ENCODE data around the gene CLMN. TPM values are rescaled to one million over a fixed set of nuclear protein-coding genes. Genes with fewer than 3 reads are reported as not detected.

CLMN gene
- total and polyA plus RNA-seq, 2 of the 8 experiments (the other 6 are each of a cell fraction or from before 2014, with no cell fraction given), result 1.6 to 8.2 TPM

DNA sequence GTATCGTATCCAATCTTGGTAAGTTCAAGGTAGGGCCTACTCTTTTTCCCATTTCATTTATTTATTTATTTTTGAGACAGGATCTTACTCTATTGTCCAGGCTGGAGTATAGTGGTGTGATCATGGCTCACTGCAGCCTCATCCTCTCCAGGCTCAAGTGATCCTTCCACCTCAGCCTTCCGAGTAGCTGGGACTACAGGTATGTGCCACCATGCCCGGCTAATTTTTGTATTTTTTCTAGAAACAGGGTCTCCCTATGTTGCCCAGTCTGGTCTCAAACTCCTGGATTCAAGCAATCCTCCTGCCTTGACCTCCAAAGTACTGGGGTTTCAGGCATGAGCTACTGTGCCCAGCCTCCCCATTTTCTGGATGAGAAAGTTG, 57.2 kb downstream of the CLMN start:
- Histone ChIP-seq H4K5ac (ENCODE audit: insufficient read length, low read depth, low read length) (no peak overlapping the region), H3K14ac (ENCODE audit: insufficient read length) (no peak overlapping the region), H2AFZ (ENCODE audit: low read length) (no peak overlapping the region), H2BK20ac (ENCODE audit: low read length) (no peak overlapping the region), H3K79me2 (ENCODE audit: control insufficient read depth in 1 of 2, insufficient read depth in 2 of 2, low read length in 2 of 2) (no peaks in the 10 kb centered on the region), H3K79me1 (ENCODE audit: low read depth, low read length) (no peaks in the 10 kb centered on the region), H3K4me2 (ENCODE audit: insufficient read depth in 1 of 2, low read depth in 2 of 2, low read length in 2 of 2) (no peak overlapping the region), H4K8ac (ENCODE audit: extremely low read depth, insufficient read depth, low read length) (no peak overlapping the region), H2BK120ac (replicated peaks; ENCODE audit: low read depth, low read length) (no peak overlapping the region), H3K23ac (ENCODE audit: insufficient read length) (no peak overlapping the region), H4K91ac (replicated peaks; ENCODE audit: insufficient read length, low read length) (no peak overlapping the region), H2BK12ac (ENCODE audit: low read depth, low read length) (no peak overlapping the region), H3K9ac (replicated peaks in 1 of 4; ENCODE audit: extremely low read depth in 1 of 4, low read depth in 3 of 4, low read length in 3 of 4) (no peak overlapping the region), H3K23me2 (ENCODE audit: low read depth, low read length) (peaks cover 10% of the 10 kb centered on the region; the same call in 1 of the 2 replicates), H3K56ac (replicated peaks; ENCODE audit: insufficient read length, low read depth, low read length) (no peak overlapping the region), H3K18ac (ENCODE audit: extremely low read depth, low read length) (no peak overlapping the region), H4K20me1 (replicated peaks in 1 of 2; ENCODE audit: control insufficient read depth in 1 of 2, insufficient read depth in 2 of 2, low read length in 2 of 2) (peaks cover 0 to 8% of the 10 kb centered on the region in 2 experiments), H2BK5ac (ENCODE audit: low read depth, low read length) (no peak overlapping the region), H3K4me3 (ENCODE audit: extremely low read depth in 1 of 4, insufficient read depth in 2 of 4, low read depth in 3 of 4, low read length in 4 of 4) (no peak overlapping the region), H3K4me1 (replicated peaks in 1 of 4; ENCODE audit: control insufficient read depth in 3 of 4, insufficient read depth in 4 of 4, low read length in 3 of 4) (peaks cover 0 to 9% (median 7%) of the 10 kb centered on the region in 4 experiments; a peak in 5 of 7 replicates), H3K27ac (ENCODE audit: low read depth, low read length) (no peak overlapping the region), H2BK15ac (ENCODE audit: low read length) (no peak overlapping the region), H3K36me3 (ENCODE audit: control insufficient read depth in 2 of 4, insufficient read depth in 4 of 4, low read length in 3 of 4) (no peaks in the 10 kb centered on the region; a peak in 1 of 8 replicates), H3K4ac (replicated peaks; ENCODE audit: insufficient read length, low read depth, low read length) (no peak overlapping the region), H3K9me3 (ENCODE audit: insufficient read depth in 2 of 2, low read depth in 1 of 2, low read length in 1 of 2) (no peaks in the 10 kb centered on the region), H2AK5ac (ENCODE audit: low read depth, low read length) (no peak overlapping the region), H3K27me3 (replicated peaks in 1 of 4; ENCODE audit: control insufficient read depth in 3 of 4, extremely low read depth in 1 of 4, insufficient read depth in 3 of 4, low read length in 3 of 4) (no peaks in the 10 kb centered on the region)
- no peak for FAIRE-seq
- POLR2A ChIA-PET (ENCODE audit: partially characterized antibody), result interaction anchor here (0.6 kb wide), 1 partner anchor 35 kb away, joined by 3 read pairs; no protein-coding TSS in a partner anchor
- CTCF ChIA-PET (ENCODE audit: partially characterized antibody), result interaction anchor here (1.2 to 1.7 kb wide), 2 partner anchors 10 to 85 kb away, joined by 4 to 7 read pairs; no protein-coding TSS in a partner anchor
- 93% methylated on average over 3 of the region's 3 CpGs; no CpG with 5 or more reads in 1 of the 2 experiments for WGBS, 2 experiments (ENCODE audit: extremely low coverage in 1 of 2, insufficient coverage in 1 of 2, insufficient read length in 1 of 2, insufficient replicate concordance in 2 of 2, low coverage in 1 of 2, low lambda C conversion rate in 2 of 2, missing lambda C conversion rate in 1 of 2)
- no peak for DNase-seq (ENCODE audit: low read depth in 1 of 2, low spot score in 2 of 2)
- no peak for TF ChIP-seq EP300 (IDR thresholded peaks at IDR 0.05; ENCODE audit: borderline replicate concordance in 1 of 2, low read depth in 2 of 2, low read length in 2 of 2)
- TF ChIP-seq ASH2L (IDR thresholded peaks at IDR 0.05; ENCODE audit: low read length), result no peak
- no peak for TF ChIP-seq POU5F1 (IDR thresholded peaks at IDR 0.05; ENCODE audit: low read depth, low read length)
- no peak for TF ChIP-seq FOSL1 (IDR thresholded peaks at IDR 0.05; ENCODE audit: insufficient read depth, low read depth, low read length)
- TF ChIP-seq SAP30 (IDR thresholded peaks at IDR 0.05; ENCODE audit: insufficient read depth, insufficient replicate concordance, low read length), result no peak
- no peak for TF ChIP-seq GABPA (IDR thresholded peaks at IDR 0.05; ENCODE audit: borderline replicate concordance, insufficient read depth, low read length)
- no peak for TF ChIP-seq GTF2F1 (IDR thresholded peaks at IDR 0.05; ENCODE audit: borderline replicate concordance, low read depth, low read length)
- no peak for TF ChIP-seq SIX5 (IDR thresholded peaks at IDR 0.05; ENCODE audit: low read depth, low read length)
- no peak for TF ChIP-seq YY1 (IDR thresholded peaks at IDR 0.05; ENCODE audit: low read depth, low read length)
- TF ChIP-seq, protein P1, sequence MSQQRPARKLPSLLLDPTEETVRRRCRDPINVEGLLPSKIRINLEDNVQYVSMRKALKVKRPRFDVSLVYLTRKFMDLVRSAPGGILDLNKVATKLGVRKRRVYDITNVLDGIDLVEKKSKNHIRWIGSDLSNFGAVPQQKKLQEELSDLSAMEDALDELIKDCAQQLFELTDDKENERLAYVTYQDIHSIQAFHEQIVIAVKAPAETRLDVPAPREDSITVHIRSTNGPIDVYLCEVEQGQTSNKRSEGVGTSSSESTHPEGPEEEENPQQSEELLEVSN (IDR thresholded peaks at IDR 0.05), result no peak
- TF ChIP-seq POLR2AphosphoS5 (IDR thresholded peaks at IDR 0.05; ENCODE audit: low read depth, low read length), result no peak
- no peak for TF ChIP-seq EZH2 (IDR thresholded peaks at IDR 0.05; ENCODE audit: low read depth, low read length, severe bottlenecking)
- TF ChIP-seq BCL11A (IDR thresholded peaks at IDR 0.05; ENCODE audit: low read depth in 2 of 2, low read length in 2 of 2), result no peak

Data from H1 (cell line).